ENCODE measurements around the gene TRMT10B. TPM values are rescaled to one million over a fixed set of nuclear protein-coding genes. Genes with fewer than 3 reads are reported as not detected.
"Not testable (repeated sequence)": the region's sequence is repeated elsewhere in the genome, so short reads cannot be mapped to it uniquely, and the experiment has no call there.

Gene TRMT10B
- total and polyA plus RNA-seq, 2 of the 13 experiments (the other 11 are each of a cell fraction or from before 2014, with no cell fraction given): 3.1 to 3.9 TPM

- TF ChIP-seq ZNF513 (CRISPR knock-in tag; conservative IDR thresholded peaks at IDR 0.05) (no peak), AGO2 (optimal IDR thresholded peaks at IDR 0.05; ENCODE audit: low read depth, low read length) (no peak)
Measured at GRCh38 chr9:37761511-37761910, 7.9 kb downstream of the TRMT10B start (continued).

- H2AFZ ChIP-seq (ENCODE audit: low read length); H3K4me1 ChIP-seq (ENCODE audit: insufficient read depth, low read length); POLR2A ChIA-PET; in situ Hi-C loops (cut with HindIII; ENCODE audit: extremely low pct_ligation_motif_present, low pct_unique_long_range_greater_than_20kb); H3K9ac ChIP-seq (ENCODE audit: insufficient read depth, low read depth, low read length); H3K27ac ChIP-seq (ENCODE audit: extremely low read length, insufficient read depth, low read length); H3K4me3 ChIP-seq (replicated peaks in 1 of 3; ENCODE audit: insufficient read depth in 1 of 3, low read depth in 2 of 3, low read length in 3 of 3); CTCF ChIA-PET (ENCODE audit: low intra/inter-chr PET ratio, low total read pairs); H3K36me3 ChIP-seq (replicated peaks in 1 of 2; ENCODE audit: control insufficient read depth in 1 of 2, insufficient read depth in 2 of 2, low read length in 2 of 2); H3K4me2 ChIP-seq (ENCODE audit: low read depth, low read length); intact Hi-C loops (cut with micrococcal nuclease; ENCODE audit: unreplicated experiment); DNase-seq (ENCODE audit: low spot score); BruUV-seq (replicated peaks); H3K9me3 ChIP-seq (ENCODE audit: low read length); H3K79me2 ChIP-seq (ENCODE audit: insufficient read depth, low read length); H3K27me3 ChIP-seq (ENCODE audit: control insufficient read depth in 1 of 2, insufficient read depth in 2 of 2, low read length in 2 of 2); ATAC-seq; H4K20me1 ChIP-seq (ENCODE audit: insufficient read depth, low read length); FAIRE-seq: not testable (repeated sequence)
- WGBS (ENCODE audit: low lambda C conversion rate): 92% methylated on average over 6 of the region's 6 CpGs
Measured at GRCh38 chr9:37765263-37765662, 11.7 kb downstream of the TRMT10B start.

- in situ Hi-C loops (cut with HindIII; ENCODE audit: extremely low pct_ligation_motif_present, low pct_unique_long_range_greater_than_20kb): no loop called here
- Histone ChIP-seq H3K4me3 (replicated peaks in 1 of 3; ENCODE audit: insufficient read depth in 1 of 3, low read depth in 2 of 3, low read length in 3 of 3) (no peak overlapping the region), H3K27ac (ENCODE audit: extremely low read length, insufficient read depth, low read length) (no peak overlapping the region), H4K20me1 (ENCODE audit: insufficient read depth, low read length) (no peaks in the 10 kb centered on the region), H3K9me3 (ENCODE audit: low read length) (no peaks in the 10 kb centered on the region), H3K36me3 (replicated peaks in 1 of 2; ENCODE audit: control insufficient read depth in 1 of 2, insufficient read depth in 2 of 2, low read length in 2 of 2) (peaks cover 5 to 17% of the 10 kb centered on the region in 2 experiments), H3K4me2 (ENCODE audit: low read depth, low read length) (no peak overlapping the region), H3K9ac (ENCODE audit: insufficient read depth, low read depth, low read length) (no peak overlapping the region), H3K27me3 (ENCODE audit: control insufficient read depth in 1 of 2, insufficient read depth in 2 of 2, low read length in 2 of 2) (no peaks in the 10 kb centered on the region), H3K4me1 (ENCODE audit: insufficient read depth, low read length) (no peaks in the 10 kb centered on the region), H2AFZ (ENCODE audit: low read length) (no peak overlapping the region), H3K79me2 (ENCODE audit: insufficient read depth, low read length) (no peaks in the 10 kb centered on the region)
- no TSS peak for BruUV-seq (replicated peaks)
- intact Hi-C loops (cut with micrococcal nuclease; ENCODE audit: unreplicated experiment): no loop called here
- no peak for DNase-seq (ENCODE audit: low spot score)
- CTCF ChIA-PET (ENCODE audit: low intra/inter-chr PET ratio, low total read pairs): no interaction called here
- no peak for FAIRE-seq
- TF ChIP-seq U2AF2 (IDR thresholded peaks at IDR 0.05; ENCODE audit: low read depth, low read length) (no peak), FLYWCH1 (CRISPR knock-in tag; IDR thresholded peaks at IDR 0.05) (no peak), THAP11 (CRISPR knock-in tag; IDR thresholded peaks at IDR 0.05) (no peak), PAF1 (CRISPR knock-in tag; IDR thresholded peaks at IDR 0.05) (no peak), ZNF280D (CRISPR knock-in tag; IDR thresholded peaks at IDR 0.05) (no peak)
- 84% methylated on average over 5 of the region's 5 CpGs for WGBS (ENCODE audit: low lambda C conversion rate)
- POLR2A ChIA-PET: interaction anchor here (1.0 kb wide), 1 partner anchor 16 kb away, joined by 5 read pairs; no protein-coding TSS in a partner anchor
- no peak for ATAC-seq
Measured at GRCh38 chr9:37769306-37769705, 15.7 kb downstream of the TRMT10B start.
